HEK293 (cell line): ENCODE measurements around the gene VPS37C.

ENCODE experiments used
- MYNN ChIP-seq: fragments of 450-650 bp; formaldehyde crosslinking; IDR thresholded peaks from 2 replicates; pipeline ENCODE4 v1.5.1; 2016; ENCODE audit warnings: missing biosample characterization, missing genetic modification characterization, borderline replicate concordance
- ZNF114 ChIP-seq: fragments of 450-650 bp; formaldehyde crosslinking; IDR thresholded peaks from 2 replicates; pipeline ENCODE4 v1.5.0; 2017; ENCODE audit warnings: missing biosample characterization, missing genetic modification characterization
- ZNF416 ChIP-seq: fragments of 450-650 bp; formaldehyde crosslinking; IDR thresholded peaks from 2 replicates; pipeline ENCODE4 v1.5.1; 2016; ENCODE audit warnings: missing biosample characterization, missing genetic modification characterization
- ZNF658 ChIP-seq: fragments of 450-650 bp; formaldehyde crosslinking; IDR thresholded peaks from 2 replicates; pipeline ENCODE4; 2016; ENCODE audit warnings: missing biosample characterization, missing genetic modification characterization
- ZNF747 ChIP-seq: fragments of 450-650 bp; formaldehyde crosslinking; IDR thresholded peaks from 2 replicates; pipeline ENCODE4 v1.5.1; 2016; ENCODE audit warnings: missing biosample characterization, missing genetic modification characterization
- ZNF791 ChIP-seq: fragments of 450-650 bp; formaldehyde crosslinking; IDR thresholded peaks from 2 replicates; pipeline ENCODE4 v1.5.1; 2016; ENCODE audit warnings: missing biosample characterization, missing genetic modification characterization
- ZNF830 ChIP-seq: fragments of 450-650 bp; IDR thresholded peaks from 2 replicates; pipeline ENCODE4 v1.5.0; 2018; ENCODE audit warnings: missing biosample characterization, missing genetic modification characterization, low read depth, mild to moderate bottlenecking, moderate library complexity
- TF ChIP-seq, protein P1 (sequence below): fragments of 450-650 bp; formaldehyde crosslinking; IDR thresholded peaks from 2 replicates; pipeline ENCODE4 v1.5.1; 2016; ENCODE audit warnings: missing biosample characterization, missing genetic modification characterization
- TF ChIP-seq, protein P2 (sequence below): fragments of 450-650 bp; formaldehyde crosslinking; IDR thresholded peaks from 2 replicates; pipeline ENCODE4 v1.5.1; 2016; ENCODE audit warnings: missing biosample characterization, missing genetic modification characterization, low read depth
- TF ChIP-seq, protein P3 (sequence below): fragments of 450-650 bp; formaldehyde crosslinking; IDR thresholded peaks from 2 replicates; pipeline ENCODE4 v1.5.1; 2016; ENCODE audit warnings: missing biosample characterization, missing genetic modification characterization
- TF ChIP-seq, protein P4 (sequence below): fragments of 450-650 bp; formaldehyde crosslinking; IDR thresholded peaks from 2 replicates; pipeline ENCODE4 v1.5.1; 2017; ENCODE audit warnings: missing biosample characterization, missing genetic modification characterization
- TF ChIP-seq, protein P5 (sequence below): fragments of 450-650 bp; formaldehyde crosslinking; IDR thresholded peaks from 2 replicates; pipeline ENCODE4 v1.5.1; 2016; ENCODE audit warnings: missing biosample characterization, missing genetic modification characterization

DNA sequence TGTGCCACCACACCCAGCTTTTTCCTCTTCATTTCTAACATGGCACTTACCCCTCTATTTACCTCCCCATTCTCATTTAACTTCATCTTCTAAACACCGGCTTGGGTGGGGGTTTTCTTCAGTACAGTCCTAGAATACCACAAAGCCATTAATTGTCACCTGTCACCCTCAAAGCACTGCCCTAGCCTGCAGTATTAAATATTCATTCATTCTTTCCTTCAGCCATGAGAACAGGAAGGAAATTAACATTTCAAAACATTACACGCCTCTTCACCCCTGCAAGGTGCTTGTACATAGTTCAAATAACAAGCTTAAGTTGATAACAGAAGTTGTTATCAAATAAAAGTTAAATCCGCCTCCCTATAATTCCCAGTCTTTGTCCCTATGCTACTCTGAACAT, 10.7 kb upstream of the VPS37C start:
- no peak for TF ChIP-seq ZNF830 (tag by site-specific recombination)
- TF ChIP-seq, protein P1, sequence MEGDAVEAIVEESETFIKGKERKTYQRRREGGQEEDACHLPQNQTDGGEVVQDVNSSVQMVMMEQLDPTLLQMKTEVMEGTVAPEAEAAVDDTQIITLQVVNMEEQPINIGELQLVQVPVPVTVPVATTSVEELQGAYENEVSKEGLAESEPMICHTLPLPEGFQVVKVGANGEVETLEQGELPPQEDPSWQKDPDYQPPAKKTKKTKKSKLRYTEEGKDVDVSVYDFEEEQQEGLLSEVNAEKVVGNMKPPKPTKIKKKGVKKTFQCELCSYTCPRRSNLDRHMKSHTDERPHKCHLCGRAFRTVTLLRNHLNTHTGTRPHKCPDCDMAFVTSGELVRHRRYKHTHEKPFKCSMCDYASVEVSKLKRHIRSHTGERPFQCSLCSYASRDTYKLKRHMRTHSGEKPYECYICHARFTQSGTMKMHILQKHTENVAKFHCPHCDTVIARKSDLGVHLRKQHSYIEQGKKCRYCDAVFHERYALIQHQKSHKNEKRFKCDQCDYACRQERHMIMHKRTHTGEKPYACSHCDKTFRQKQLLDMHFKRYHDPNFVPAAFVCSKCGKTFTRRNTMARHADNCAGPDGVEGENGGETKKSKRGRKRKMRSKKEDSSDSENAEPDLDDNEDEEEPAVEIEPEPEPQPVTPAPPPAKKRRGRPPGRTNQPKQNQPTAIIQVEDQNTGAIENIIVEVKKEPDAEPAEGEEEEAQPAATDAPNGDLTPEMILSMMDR (tag by site-specific recombination): no peak
- TF ChIP-seq ZNF416 (tag by site-specific recombination): no peak
- no peak for TF ChIP-seq ZNF658 (tag by site-specific recombination)
- no peak for TF ChIP-seq MYNN (tag by site-specific recombination)
- TF ChIP-seq, protein P2, sequence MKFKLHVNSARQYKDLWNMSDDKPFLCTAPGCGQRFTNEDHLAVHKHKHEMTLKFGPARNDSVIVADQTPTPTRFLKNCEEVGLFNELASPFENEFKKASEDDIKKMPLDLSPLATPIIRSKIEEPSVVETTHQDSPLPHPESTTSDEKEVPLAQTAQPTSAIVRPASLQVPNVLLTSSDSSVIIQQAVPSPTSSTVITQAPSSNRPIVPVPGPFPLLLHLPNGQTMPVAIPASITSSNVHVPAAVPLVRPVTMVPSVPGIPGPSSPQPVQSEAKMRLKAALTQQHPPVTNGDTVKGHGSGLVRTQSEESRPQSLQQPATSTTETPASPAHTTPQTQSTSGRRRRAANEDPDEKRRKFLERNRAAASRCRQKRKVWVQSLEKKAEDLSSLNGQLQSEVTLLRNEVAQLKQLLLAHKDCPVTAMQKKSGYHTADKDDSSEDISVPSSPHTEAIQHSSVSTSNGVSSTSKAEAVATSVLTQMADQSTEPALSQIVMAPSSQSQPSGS (tag by site-specific recombination): no peak
- no peak for TF ChIP-seq ZNF791 (tag by site-specific recombination)
- TF ChIP-seq ZNF747 (tag by site-specific recombination): no peak
- TF ChIP-seq, protein P3, sequence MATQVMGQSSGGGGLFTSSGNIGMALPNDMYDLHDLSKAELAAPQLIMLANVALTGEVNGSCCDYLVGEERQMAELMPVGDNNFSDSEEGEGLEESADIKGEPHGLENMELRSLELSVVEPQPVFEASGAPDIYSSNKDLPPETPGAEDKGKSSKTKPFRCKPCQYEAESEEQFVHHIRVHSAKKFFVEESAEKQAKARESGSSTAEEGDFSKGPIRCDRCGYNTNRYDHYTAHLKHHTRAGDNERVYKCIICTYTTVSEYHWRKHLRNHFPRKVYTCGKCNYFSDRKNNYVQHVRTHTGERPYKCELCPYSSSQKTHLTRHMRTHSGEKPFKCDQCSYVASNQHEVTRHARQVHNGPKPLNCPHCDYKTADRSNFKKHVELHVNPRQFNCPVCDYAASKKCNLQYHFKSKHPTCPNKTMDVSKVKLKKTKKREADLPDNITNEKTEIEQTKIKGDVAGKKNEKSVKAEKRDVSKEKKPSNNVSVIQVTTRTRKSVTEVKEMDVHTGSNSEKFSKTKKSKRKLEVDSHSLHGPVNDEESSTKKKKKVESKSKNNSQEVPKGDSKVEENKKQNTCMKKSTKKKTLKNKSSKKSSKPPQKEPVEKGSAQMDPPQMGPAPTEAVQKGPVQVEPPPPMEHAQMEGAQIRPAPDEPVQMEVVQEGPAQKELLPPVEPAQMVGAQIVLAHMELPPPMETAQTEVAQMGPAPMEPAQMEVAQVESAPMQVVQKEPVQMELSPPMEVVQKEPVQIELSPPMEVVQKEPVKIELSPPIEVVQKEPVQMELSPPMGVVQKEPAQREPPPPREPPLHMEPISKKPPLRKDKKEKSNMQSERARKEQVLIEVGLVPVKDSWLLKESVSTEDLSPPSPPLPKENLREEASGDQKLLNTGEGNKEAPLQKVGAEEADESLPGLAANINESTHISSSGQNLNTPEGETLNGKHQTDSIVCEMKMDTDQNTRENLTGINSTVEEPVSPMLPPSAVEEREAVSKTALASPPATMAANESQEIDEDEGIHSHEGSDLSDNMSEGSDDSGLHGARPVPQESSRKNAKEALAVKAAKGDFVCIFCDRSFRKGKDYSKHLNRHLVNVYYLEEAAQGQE: no peak
- TF ChIP-seq, protein P4, sequence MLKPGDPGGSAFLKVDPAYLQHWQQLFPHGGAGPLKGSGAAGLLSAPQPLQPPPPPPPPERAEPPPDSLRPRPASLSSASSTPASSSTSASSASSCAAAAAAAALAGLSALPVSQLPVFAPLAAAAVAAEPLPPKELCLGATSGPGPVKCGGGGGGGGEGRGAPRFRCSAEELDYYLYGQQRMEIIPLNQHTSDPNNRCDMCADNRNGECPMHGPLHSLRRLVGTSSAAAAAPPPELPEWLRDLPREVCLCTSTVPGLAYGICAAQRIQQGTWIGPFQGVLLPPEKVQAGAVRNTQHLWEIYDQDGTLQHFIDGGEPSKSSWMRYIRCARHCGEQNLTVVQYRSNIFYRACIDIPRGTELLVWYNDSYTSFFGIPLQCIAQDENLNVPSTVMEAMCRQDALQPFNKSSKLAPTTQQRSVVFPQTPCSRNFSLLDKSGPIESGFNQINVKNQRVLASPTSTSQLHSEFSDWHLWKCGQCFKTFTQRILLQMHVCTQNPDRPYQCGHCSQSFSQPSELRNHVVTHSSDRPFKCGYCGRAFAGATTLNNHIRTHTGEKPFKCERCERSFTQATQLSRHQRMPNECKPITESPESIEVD (tag by site-specific recombination): no peak
- TF ChIP-seq, protein P5, sequence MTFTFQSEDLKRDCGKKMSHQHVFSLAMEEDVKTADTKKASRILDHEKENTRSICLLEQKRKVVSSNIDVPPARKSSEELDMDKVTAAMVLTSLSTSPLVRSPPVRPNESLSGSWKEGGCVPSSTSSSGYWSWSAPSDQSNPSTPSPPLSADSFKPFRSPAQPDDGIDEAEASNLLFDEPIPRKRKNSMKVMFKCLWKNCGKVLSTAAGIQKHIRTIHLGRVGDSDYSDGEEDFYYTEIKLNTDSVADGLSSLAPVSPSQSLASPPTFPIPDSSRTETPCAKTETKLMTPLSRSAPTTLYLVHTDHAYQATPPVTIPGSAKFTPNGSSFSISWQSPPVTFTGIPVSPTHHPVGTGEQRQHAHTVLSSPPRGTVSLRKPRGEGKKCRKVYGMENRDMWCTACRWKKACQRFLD (tag by site-specific recombination): no peak
- TF ChIP-seq ZNF114 (tag by site-specific recombination): no peak
